Liver (tissue), 2 donors: ENCODE data around the gene TTYH1.
A peak's percentile ranks its signal among the peaks of the same experiment; 100 is the strongest.

Experiments used
- FOXA1 ChIP-seq: IDR thresholded peaks from 2 replicates; pipeline ENCODE4 v1.6.1; 2016; ENCODE audit warnings: antibody characterized with exemption
- TF ChIP-seq, protein P1 (sequence below): fragments of 150-350 bp; IDR thresholded peaks from 2 replicates; pipeline ENCODE4 v1.5.1; 2017; ENCODE audit warnings: improper control_type of control experiment, low read depth, low read length; ENCODE audit not compliant: missing input control
- donor health status: healthy.

DNA sequence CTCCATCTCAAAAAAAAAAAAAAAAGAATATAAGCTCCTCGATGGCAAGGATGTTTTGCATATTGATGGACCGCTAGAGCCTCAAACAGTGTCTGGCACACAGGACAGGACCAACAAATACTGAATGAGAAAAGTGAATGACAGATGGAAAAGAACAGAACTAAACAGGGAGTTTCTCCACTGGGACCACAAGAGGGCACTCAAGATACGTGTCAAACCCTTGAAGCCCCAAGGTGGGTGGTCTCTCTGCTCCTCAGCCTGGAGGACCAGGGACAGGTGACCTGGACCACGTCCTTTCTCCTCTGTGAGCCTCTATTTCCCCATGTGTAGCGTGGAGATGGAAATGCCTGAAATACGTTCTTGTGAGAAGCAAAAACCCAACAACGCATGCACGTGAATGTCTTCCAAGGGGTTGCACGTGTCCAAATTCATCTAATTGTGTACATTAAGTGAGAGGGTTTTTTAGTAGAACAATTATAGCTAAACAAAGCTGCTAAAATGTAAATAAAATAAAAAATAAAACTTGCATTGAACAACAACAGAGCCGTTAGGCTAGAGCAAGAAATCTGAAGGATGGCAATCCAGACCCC lies 63.5 kb downstream of the TTYH1 start:
- TF ChIP-seq, protein P1, sequence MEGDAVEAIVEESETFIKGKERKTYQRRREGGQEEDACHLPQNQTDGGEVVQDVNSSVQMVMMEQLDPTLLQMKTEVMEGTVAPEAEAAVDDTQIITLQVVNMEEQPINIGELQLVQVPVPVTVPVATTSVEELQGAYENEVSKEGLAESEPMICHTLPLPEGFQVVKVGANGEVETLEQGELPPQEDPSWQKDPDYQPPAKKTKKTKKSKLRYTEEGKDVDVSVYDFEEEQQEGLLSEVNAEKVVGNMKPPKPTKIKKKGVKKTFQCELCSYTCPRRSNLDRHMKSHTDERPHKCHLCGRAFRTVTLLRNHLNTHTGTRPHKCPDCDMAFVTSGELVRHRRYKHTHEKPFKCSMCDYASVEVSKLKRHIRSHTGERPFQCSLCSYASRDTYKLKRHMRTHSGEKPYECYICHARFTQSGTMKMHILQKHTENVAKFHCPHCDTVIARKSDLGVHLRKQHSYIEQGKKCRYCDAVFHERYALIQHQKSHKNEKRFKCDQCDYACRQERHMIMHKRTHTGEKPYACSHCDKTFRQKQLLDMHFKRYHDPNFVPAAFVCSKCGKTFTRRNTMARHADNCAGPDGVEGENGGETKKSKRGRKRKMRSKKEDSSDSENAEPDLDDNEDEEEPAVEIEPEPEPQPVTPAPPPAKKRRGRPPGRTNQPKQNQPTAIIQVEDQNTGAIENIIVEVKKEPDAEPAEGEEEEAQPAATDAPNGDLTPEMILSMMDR, result peak; percentile 38
- TF ChIP-seq FOXA1, result no peak
